KG1 (cell line): ENCODE measurements around the gene PPP1R1A.

Experiments
- DNase-seq: peaks from one replicate; lab custom pipeline; 2025; lab: John Stamatoyannopoulos, UW

Gene PPP1R1A

GRCh38 chr12:54571193-54572188 lies 17.0 kb downstream of the PPP1R1A start:
- no peak for DNase-seq

GRCh38 chr12:54569995-54570528 lies 18.4 kb downstream of the PPP1R1A start:
- DNase-seq: no peak

- no peak for DNase-seq
Observed at GRCh38 chr12:54569072-54569471, 19.4 kb downstream of the PPP1R1A start.

GRCh38 chr12:54566792-54567191 lies 21.7 kb downstream of the PPP1R1A start:
- DNase-seq: no peak

- DNase-seq: no peak
Observed at GRCh38 chr12:54565986-54566544, 22.4 kb downstream of the PPP1R1A start.

- no peak for DNase-seq
Observed at GRCh38 chr12:54565310-54565985, 23.0 kb downstream of the PPP1R1A start.

- no peak for DNase-seq
Observed at GRCh38 chr12:54564768-54565167, 23.7 kb downstream of the PPP1R1A start.

- DNase-seq: no peak
Observed at GRCh38 chr12:54563787-54564186, 24.7 kb downstream of the PPP1R1A start.

- DNase-seq: no peak
Observed at GRCh38 chr12:54562750-54563356, 25.6 kb downstream of the PPP1R1A start.

- no peak for DNase-seq
Observed at GRCh38 chr12:54561164-54561563, 27.3 kb downstream of the PPP1R1A start.

- DNase-seq: no peak
Observed at GRCh38 chr12:54560374-54560858, 28.0 kb downstream of the PPP1R1A start.

- no peak for DNase-seq
Observed at GRCh38 chr12:54558759-54559158, 29.7 kb downstream of the PPP1R1A start.

GRCh38 chr12:54558311-54558710 lies 30.1 kb downstream of the PPP1R1A start:
- DNase-seq: no peak

GRCh38 chr12:54555670-54556257 lies 32.7 kb downstream of the PPP1R1A start:
- DNase-seq: no peak

- DNase-seq: no peak
Observed at GRCh38 chr12:54549774-54550451, 38.5 kb downstream of the PPP1R1A start.

- DNase-seq: no peak
Observed at GRCh38 chr12:54546511-54546910, 41.9 kb downstream of the PPP1R1A start.

GRCh38 chr12:54544743-54545142 lies 43.7 kb downstream of the PPP1R1A start:
- no peak for DNase-seq

- no peak for DNase-seq
Observed at GRCh38 chr12:54543526-54543925, 44.9 kb downstream of the PPP1R1A start.

- no peak for DNase-seq
Observed at GRCh38 chr12:54541751-54542290, 46.6 kb downstream of the PPP1R1A start.

GRCh38 chr12:54538136-54538700 lies 50.2 kb downstream of the PPP1R1A start:
- DNase-seq: no peak
